C4-2B (cell line): ENCODE measurements around the gene SSR1.
"Not testable (repeated sequence)": the region's sequence is repeated elsewhere in the genome, so short reads cannot be mapped to it uniquely, and the experiment has no call there.

Experiments used
- H3K27ac ChIP-seq: fragments of 450-650 bp; 2 replicates; pipeline ENCODE4 v1.5.1; 2017
- ZFX ChIP-seq: fragments of 450-650 bp; IDR thresholded peaks from 2 replicates; pipeline ENCODE4 v1.6.1; 2017
- TF ChIP-seq, protein P1 (sequence below): fragments of 450-650 bp; conservative IDR thresholded peaks from 2 replicates; pipeline ENCODE4 v1.5.1; 2017; ENCODE audit warnings: mild to moderate bottlenecking

SSR1 gene

DNA sequence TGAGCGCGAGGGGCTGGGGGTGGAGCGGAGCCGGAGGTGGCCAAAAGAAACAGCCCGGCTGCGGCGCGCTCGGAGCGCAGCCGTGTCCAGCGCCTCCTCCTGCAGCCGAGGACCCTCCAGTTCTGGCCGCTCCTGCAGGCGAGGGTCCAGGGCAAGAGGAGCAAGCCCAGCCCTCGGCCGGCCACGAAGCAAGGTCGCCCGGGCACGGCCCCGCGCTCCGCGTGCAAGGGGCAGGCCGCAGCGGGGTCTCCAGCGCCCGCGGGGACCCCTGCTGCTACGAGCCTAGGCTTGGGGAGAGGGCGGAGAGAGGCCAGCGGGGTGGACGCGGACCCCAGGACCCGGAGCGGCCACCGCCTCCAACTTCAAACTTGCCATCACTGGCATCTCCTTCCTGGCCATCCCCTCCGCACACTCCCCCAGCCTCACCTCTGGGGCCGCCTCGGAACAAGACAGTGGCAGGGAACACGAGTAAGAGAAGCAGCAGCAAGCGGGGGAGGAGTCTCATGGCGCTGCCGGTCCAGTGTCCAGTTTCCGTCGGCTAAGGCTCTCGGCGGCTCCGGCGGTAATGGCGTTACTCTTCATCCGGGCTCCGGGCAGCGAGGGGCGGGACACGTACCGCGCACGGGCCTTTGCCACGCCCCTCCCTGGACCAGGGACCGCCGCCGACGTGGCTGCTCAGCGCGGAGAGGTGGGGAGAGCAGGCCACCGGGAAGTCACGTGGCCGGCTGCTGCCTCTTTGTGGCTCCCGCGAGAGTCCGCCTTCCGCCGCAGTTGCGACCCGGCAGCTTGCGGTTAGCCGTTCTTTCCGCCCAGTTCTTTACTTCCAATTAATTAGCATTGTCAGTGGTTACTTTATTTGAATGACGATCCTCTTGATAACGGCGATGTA lies at the start of gene SSR1:
SSR1 (minus strand) TSS at position 584 of the 889 bp plus-strand sequence; CDS start at position 505, 79 bp downstream.
- H3K27ac ChIP-seq = peak within 1 kb of the TSS; percentile 98
- TF ChIP-seq, protein P1, sequence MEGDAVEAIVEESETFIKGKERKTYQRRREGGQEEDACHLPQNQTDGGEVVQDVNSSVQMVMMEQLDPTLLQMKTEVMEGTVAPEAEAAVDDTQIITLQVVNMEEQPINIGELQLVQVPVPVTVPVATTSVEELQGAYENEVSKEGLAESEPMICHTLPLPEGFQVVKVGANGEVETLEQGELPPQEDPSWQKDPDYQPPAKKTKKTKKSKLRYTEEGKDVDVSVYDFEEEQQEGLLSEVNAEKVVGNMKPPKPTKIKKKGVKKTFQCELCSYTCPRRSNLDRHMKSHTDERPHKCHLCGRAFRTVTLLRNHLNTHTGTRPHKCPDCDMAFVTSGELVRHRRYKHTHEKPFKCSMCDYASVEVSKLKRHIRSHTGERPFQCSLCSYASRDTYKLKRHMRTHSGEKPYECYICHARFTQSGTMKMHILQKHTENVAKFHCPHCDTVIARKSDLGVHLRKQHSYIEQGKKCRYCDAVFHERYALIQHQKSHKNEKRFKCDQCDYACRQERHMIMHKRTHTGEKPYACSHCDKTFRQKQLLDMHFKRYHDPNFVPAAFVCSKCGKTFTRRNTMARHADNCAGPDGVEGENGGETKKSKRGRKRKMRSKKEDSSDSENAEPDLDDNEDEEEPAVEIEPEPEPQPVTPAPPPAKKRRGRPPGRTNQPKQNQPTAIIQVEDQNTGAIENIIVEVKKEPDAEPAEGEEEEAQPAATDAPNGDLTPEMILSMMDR = no peak
- TF ChIP-seq ZFX = peak; percentile 75

- H3K27ac ChIP-seq = not testable (repeated sequence)
These were observed 38.9 kb upstream of the SSR1 start for GRCh38 chr6:7351916-7352315.

DNA sequence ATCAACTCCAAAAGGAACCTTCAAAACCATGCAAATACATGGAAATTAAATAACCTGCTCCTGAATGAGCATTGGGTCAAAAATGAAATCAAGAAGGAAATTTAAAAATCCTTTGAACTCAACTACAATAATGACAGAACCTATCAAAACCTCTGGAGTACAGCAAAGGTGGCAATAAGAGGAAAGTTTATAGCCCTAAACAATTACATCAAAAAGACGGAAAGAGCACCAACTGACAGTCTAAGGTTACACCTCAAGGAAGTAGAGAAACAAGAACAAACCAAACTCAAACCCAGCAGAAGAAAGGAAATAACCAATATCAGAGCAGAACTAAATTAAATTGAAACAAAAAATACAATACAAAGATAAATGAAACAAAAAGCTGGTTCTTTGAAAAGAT lies 37.6 kb upstream of the SSR1 start:
- not testable (repeated sequence) for H3K27ac ChIP-seq

- 0 out of 2 replicates have a peak overlapping the region, but pooled peaks have one; percentile 8 for H3K27ac ChIP-seq
These were observed 34.6 kb upstream of the SSR1 start for GRCh38 chr6:7347551-7347997.

DNA sequence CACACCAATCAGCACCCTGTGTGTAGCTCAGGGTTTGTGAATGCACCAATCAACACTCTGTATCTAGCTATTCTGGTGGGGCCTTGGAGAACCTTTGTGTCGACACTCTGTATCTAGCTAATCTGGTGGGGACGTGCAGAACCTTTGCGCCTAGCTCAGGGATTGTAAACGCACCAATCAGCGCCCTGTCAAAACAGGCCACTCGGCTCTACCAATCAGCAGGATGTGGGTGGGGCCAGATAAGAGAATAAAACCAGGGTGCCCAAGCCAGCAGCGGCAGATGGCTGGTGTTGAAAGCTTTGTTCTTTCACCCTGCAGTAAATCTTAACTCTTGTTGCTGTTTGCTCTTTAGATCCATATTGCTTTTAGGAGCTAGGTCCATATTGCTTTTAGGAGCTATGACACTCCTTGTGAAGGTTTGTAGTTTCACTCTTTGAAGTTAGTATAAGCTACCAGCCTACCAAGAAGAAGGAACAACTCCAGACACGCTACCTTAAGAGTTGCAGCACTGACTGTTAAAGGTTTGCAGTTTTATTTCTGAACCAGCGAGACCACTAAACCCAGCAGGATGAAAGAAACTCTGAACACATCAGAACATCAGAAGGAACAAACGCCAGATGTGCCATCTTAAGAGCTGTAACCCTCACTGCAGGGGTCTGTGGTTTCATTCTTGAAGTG lies 31.9 kb upstream of the SSR1 start:
- not testable (repeated sequence) for H3K27ac ChIP-seq

GRCh38 chr6:7343546-7344475 lies 30.8 kb upstream of the SSR1 start:
- no peak overlapping the region for H3K27ac ChIP-seq
- TF ChIP-seq, protein P1 = no peak
- TF ChIP-seq ZFX = no peak

DNA sequence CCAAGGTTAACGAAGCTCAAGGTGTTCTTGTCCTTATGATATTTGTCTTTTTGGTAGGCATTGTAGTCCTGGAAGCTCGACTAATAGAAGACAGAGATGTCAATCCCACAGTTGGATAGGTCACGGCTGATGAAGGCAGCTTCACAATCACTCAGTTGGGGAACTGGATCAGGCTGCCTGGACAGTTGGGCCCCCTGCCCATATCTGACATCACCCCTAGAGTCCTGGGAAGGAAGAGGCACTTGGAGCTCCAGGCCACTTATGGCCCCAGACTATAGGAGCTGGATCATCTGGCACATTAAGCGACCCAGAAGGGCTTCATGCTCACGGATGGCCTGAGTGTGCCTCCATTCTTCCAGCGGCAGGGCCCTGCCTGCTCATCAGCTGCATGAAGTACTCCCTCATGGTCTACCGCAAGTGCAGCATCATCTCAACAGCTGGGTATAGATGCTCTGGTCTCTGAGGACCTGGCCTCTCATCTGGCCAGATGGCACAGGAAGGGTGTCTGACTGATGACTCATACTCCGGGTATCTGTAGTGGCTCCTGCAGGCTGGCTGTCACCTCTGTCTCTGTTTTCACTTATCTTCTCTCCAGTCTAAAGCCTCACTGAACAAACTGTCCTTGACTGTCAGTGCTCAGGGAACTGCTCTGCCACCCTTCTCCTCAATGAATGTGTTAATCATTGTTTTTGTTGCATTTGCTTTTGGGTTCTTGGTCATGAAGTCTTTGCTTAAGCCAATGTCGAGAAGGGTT lies 29.2 kb upstream of the SSR1 start:
- TF ChIP-seq, protein P1 = no peak
- TF ChIP-seq ZFX = no peak
- no peak overlapping the region for H3K27ac ChIP-seq

DNA sequence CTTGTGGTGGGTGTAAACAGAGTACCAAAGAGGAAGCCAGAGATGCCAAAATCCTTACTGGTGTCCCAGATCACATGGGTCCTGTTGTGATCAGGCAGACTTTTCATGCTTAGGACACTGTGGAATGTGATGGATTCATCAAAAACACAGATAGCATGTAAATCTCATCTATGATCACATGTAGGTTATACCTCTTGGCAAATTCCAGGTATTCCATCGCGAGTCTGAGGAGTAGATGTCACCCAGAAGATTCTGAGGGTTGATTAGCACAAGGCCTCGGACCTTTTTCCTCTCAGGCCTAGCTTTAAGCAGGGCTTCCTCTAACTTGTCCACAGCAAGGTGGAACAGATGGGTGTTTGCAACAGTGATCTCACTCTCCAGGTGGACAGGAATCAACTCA lies 28.3 kb upstream of the SSR1 start:
- TF ChIP-seq, protein P1 = no peak
- no peak for TF ChIP-seq ZFX
- no peak overlapping the region for H3K27ac ChIP-seq

GRCh38 chr6:7339007-7339732 lies 26.2 kb upstream of the SSR1 start:
- not testable (repeated sequence) for H3K27ac ChIP-seq
